Neural progenitor cell (in vitro differentiated cells): ENCODE measurements around the gene DCLK2.

ENCODE experiments used
- EZH2 ChIP-seq: fragments of 200-600 bp; sonication (generic); IDR thresholded peaks from 2 replicates; pipeline ENCODE4 v1.6.1; 2017; ENCODE audit warnings: antibody characterized with exemption, mild to moderate bottlenecking, moderate library complexity
- TF ChIP-seq, protein P1 (sequence below): fragments of 200-600 bp; sonication (generic); IDR thresholded peaks from 2 replicates; pipeline ENCODE4 v1.5.1; 2017; ENCODE audit warnings: antibody characterized with exemption, mild to moderate bottlenecking

DNA sequence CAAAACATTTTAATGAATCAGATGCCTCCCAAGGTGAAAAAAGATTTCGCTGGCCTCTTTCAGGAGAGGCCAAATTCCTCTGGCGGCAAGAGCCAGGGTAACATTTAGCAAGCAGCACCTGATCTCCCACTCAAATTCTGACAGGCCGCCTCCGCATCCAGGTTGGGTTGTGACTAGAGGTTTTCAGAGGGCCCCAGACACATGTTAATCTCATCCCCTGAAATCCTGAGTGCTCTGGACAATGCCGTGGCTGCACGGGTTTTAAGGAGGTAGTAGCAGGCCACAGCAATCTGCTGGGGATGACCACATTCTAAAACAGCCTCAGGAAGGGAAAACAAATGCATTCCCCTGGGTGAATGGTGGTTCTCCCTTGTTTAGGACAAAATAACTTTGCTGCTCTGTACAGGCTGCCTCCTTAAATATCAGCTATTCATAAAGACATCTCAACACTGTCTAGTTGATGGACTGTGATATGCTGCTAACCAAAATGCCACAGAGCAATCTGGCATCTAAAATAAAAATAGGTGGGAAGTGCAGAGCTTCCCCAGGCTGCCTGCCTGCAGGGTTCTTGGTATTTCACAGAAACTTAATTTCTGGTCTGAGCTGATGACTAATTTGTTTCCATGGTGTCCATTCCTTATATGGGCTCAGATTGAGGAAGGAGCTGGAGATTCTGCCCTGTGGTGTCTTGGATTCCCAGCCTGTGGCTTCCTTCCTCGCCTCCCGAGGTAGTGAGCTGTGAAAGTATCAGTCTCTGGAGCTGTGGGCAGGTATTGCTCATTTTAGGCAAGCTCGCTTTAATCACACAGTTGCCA lies 202.0 kb downstream of the DCLK2 start:
- TF ChIP-seq, protein P1, sequence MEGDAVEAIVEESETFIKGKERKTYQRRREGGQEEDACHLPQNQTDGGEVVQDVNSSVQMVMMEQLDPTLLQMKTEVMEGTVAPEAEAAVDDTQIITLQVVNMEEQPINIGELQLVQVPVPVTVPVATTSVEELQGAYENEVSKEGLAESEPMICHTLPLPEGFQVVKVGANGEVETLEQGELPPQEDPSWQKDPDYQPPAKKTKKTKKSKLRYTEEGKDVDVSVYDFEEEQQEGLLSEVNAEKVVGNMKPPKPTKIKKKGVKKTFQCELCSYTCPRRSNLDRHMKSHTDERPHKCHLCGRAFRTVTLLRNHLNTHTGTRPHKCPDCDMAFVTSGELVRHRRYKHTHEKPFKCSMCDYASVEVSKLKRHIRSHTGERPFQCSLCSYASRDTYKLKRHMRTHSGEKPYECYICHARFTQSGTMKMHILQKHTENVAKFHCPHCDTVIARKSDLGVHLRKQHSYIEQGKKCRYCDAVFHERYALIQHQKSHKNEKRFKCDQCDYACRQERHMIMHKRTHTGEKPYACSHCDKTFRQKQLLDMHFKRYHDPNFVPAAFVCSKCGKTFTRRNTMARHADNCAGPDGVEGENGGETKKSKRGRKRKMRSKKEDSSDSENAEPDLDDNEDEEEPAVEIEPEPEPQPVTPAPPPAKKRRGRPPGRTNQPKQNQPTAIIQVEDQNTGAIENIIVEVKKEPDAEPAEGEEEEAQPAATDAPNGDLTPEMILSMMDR, result no peak
- TF ChIP-seq EZH2, result no peak
